Mucosa of gallbladder (tissue), 1 donor: Measurements from ENCODE around the gene PTPN22. TPM values are rescaled to one million over a fixed set of nuclear protein-coding genes. Genes with fewer than 3 reads are reported as not detected.
"Not testable (repeated sequence)": the region's sequence is repeated elsewhere in the genome, so short reads cannot be mapped to it uniquely, and the experiment has no call there.

ENCODE experiments used
- DNase-seq: peaks from one replicate; pipeline ENCODE4 v3.0.0-alpha.2; 2020; ENCODE audit warnings: low spot score
- total RNA-seq: library from RNA; stranded (reverse); gene quantifications from one replicate; pipeline ENCODE4 v1.2.1, GENCODE V29; 2021
- donor health status: DM: no; HTN: no; CAD: no.

Gene PTPN22
- total RNA-seq, 1 donor from 2014 or later, result 3.1 TPM

- DNase-seq, result not testable (repeated sequence)
Observed at GRCh38 chr1:113852694-113853093, 18.8 kb downstream of the PTPN22 start.

DNA sequence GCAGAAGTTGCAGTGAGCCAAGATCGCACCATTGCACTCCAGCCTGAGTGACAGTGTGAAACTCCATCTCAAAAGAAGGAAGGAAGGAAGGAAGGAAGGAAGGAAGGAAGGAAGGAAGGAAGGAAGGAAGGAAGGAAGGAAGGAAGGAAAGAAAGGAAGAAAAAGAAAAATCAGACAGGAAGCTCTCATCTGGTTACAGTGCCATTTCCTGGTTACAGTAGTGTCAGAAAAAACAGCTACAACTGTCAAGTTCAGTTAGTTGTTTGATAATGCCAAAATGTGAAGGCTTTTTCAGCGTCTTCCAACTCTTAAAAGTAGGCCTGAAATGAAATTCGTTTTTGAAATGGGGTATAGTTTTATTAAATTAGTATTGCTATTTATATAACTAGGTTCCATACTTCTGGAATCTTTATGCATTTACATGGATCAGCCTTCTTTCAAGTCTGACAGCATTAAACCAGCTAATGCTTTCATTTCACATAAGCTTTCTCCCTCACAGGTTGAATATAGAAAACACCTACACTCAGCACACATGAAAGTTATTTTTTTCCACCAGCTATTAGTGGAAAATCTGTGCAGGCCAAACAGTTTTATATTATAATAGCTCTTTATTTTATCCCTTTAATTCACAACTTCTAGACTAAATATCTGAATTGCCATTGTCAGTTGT is 21.2 kb downstream of the PTPN22 start:
- no peak for DNase-seq

DNA sequence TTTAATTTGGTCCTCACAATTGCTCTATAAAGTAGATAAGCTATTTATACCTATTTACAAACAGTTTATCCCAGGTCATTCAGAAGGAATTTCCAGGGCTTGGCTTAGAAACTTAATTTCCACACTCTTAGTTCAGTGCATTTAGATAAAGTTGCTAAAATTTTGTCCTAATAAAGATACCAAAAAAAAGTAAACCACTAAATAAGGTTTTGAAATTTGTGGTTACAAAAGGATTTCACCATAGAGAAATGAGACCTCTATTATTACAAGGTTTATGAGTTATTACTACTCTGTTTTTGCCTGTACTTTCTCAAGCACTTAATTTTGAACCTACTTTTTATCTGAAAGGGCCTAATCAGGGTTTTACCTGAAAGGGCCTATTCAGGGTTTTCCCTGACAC is 22.4 kb downstream of the PTPN22 start:
- no peak for DNase-seq

GRCh38 chr1:113846391-113847035 is 25.0 kb downstream of the PTPN22 start:
- DNase-seq, result no peak

DNA sequence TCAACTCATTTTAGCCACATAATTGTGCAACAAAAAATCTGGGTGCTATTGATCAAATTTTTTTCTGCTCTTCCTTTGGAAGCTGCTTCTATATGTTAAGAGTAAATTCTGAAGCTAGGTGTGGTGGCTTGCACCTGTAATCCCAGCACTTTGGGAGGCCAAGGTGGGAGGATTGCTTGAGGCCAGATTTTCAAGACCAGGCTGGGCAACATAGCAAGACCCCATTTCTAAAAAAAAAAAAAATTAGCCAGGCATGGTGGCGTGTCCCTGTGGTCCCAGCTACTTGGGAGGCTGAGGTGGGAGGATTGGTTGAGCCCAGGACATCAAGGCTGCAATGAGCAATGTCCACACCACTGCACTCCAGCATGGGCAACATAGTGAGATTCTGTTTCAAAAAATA is 35.0 kb downstream of the PTPN22 start:
- DNase-seq, result no peak

DNA sequence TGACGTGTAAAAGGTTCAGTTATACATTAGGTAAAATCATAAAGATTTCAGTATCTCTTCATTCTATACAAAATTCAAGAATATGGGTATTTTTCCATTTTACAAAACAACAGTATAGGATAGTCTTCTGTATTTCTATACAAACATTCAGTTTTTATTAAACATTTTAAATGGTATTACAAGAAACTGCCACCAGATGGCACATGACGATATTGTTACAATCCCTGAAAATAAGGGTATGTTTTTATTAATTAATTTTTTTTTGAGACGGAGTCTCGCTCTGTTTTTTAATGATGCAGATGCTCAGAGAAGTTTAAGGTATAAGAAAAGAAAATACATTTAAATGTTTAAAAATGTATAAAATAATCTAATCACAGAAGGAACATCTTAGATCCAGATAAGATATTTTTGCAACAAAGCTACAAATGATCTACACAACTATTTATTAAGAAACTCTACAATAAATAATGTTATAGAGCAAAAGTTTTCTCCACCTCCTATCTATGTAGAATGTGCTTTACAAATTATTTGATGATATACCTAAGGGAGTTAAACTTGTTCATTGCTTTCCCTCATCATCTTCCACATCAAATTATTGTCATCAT is 35.7 kb downstream of the PTPN22 start:
- peak; percentile 16 for DNase-seq

- no peak for DNase-seq
Observed at GRCh38 chr1:113834716-113835115, 36.8 kb downstream of the PTPN22 start.

DNA sequence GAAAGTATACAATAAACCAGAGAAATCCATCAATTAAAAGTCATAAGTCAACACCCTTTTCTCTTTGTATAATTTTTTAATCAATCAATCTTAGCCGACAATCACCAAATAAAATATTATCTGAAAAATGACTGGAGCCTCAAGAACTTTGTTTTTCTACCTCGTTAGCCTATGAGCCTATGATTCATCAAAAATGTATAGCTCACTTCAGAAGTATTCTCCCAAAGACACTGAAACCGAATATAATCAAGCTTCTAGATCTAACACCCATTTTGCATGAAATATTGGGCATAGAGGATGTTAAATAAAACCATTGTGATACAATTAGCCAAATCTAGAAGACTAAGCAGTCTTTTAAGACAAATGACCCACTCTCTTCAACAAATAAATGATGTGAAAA is 41.5 kb downstream of the PTPN22 start:
- DNase-seq, result no peak

- no peak for DNase-seq
Observed at GRCh38 chr1:113821916-113822315, 49.6 kb downstream of the PTPN22 start.

DNA sequence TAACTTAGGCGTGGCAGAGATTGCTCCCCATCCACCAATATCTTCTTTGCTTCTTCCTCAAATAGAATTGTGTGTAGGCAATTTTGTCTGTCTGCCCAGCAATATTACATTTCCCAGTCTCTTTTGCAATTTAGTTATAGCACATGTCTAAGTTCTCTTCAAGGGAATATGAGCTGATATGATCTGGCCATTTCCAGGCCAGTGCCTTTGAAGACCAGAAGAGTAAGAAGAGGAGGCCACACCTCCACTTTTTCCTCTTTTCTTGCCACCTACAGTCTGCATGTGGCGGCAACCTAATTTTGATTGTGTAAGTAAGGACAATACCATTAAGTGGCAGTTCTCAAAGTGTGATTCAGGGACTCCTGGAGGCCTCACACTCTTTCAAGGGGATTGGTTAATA is 52.9 kb downstream of the PTPN22 start:
- no peak for DNase-seq

- no peak for DNase-seq
Observed at GRCh38 chr1:113813218-113813617, 58.3 kb downstream of the PTPN22 start.

GRCh38 chr1:113812661-113813135 is 58.8 kb downstream of the PTPN22 start:
- no peak for DNase-seq

GRCh38 chr1:113811888-113812660 is 59.4 kb downstream of the PTPN22 start, which contains the start of gene RSBN1:
Gene RSBN1 (minus strand): TSS chr1:113812476. CDS start chr1:113812412, 64 bp downstream.
- peak; percentile 100 for DNase-seq

DNA sequence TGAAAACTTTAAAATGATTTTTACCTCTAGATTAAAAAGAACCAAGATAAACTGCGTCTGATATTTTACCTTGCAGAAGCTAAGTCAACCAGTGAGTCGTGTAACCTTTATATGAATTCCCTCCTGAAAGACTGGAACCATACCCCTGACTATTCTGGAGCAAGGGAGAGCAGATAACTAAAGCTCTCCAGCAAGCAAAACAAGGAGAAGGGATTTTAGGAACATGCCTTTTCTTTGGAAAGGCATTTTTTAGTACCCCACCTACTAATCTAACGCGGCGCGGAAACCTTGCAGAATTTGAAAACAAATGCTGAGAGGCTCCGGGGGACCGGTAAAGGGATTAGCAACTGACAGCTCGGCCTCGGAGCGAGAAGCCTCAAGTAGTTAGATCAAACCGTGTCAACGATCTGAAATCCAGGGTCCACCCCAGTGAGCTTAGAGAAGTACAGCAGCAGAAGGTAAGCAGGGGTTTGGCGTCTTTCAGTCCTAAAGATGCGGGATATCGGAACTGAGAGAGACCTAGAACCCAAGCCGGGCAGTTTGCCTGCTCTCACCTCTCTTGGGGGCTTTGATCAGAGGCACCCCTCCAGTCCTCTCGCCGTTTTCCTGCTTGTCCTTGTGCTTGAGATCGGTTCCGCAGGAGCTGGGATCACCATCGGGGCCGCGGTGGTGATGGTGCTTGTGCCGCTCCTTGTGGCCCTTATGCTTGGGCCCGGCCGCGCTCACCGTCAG is 60.2 kb downstream of the PTPN22 start:
- DNase-seq, result no peak

GRCh38 chr1:113809670-113810602 is 61.6 kb downstream of the PTPN22 start:
- DNase-seq, result no peak

DNA sequence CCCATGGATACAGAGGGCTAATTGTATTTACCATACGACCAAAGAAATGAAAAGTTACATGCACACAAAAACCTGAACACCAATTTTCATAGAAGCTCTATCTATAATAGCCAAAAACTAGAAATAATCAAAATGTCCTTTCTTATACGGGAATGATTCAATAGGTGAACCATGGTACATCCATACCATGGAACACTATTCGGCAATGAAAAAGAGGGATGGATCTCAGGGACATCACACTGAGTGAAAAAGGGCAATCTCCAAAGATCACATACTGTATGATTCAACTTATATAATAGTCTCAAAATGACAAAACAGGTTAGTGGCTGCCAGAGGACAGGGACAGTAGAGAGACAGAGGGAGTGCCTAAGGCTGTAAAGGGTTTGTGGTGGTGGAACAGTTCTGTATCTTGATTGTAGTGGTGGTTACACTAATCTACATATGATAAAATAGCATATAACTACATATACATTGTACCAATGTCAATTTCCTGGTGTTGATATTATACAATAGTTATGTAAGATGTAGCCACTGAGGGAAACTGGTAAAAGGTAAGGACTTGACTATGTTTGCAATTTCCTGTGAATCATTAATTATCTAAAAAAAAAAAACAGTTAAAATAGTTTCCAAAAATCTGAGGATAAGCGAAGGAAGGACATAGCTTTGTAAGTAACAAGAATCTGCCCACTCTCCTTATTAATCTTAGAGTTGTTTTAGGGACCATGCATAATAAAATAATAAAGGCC is 62.9 kb downstream of the PTPN22 start:
- DNase-seq, result no peak

GRCh38 chr1:113805639-113806038 is 65.9 kb downstream of the PTPN22 start:
- no peak for DNase-seq

DNA sequence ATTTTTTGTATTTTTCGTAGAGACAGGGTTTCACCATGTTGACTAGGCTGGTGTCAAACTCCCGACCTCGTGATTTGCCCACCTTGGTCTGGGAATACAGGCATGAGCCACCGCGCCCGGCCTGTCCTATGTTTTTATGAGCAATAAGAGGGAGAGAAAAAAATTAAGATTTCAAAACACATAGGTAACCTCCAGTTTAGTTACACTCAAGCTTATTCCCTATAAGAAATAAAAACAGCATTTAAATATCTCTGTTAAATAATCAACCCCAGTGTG is 66.3 kb downstream of the PTPN22 start:
- no peak for DNase-seq

DNA sequence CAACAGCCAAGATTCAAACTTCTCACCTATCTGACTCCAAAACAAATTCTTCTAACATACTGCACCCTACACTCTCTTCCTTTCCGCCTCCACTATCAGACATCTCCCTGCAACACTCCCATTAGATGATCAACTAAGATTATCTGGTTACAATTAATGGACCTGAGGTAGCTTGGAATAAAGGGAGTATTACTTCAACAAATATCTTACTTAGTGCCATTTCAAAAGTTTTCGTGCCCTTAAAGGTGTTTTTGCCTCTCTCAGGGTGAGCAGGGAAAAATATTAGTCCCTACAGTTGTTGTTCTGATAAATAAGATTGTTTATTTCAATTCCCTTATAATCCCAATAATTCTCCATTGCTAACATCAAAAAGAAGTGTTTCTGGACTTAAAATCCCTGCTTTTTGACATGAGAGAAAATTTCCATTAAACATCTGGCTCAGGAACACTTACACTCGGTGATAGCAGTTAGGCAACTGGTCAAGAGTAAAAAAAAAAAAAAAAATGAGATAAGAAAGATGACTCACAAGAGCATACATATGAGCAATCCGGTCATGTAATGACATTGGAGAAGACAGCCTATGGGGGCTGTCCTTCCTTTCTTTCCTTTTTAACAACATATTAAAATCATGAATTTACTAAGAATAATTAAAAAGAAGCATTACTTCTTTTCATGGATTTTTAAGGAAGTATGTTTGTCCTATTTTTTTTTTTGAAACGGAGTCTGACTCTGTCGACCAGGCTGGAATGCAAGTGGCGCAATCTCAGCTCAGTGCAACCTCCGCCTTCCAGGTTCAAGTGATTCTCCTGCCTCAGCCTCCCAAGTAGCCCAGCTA is 66.9 kb downstream of the PTPN22 start:
- DNase-seq, result no peak
